Right renal cortex interstitium (tissue), 3 donors: ENCODE measurements around the gene PPM1M. TPM values are rescaled to one million over a fixed set of nuclear protein-coding genes. Genes with fewer than 3 reads are reported as not detected.

ENCODE experiments used
- DNase-seq, 3 donors: peaks; one replicate each; pipeline ENCODE4 v3.0.0-alpha.2; 2013; ENCODE audit warnings: low read depth in 3 of 3, low spot score in 2 of 3
- polyA plus RNA-seq, 3 donors: library from polyadenylated mRNA; unstranded; fragments of 120-200 nt; gene quantifications; one replicate each; pipeline ENCODE4 v1.2.1, GENCODE V29; 2013; ENCODE audit not compliant: insufficient read length in 3 of 3

Gene PPM1M
- polyA plus RNA-seq, 3 donors: 18.5 to 20.1 (median 18.7) TPM

GRCh38 chr3:52228751-52229291 lies 16.7 kb upstream of the PPM1M start:
- DNase-seq: no peak

DNA sequence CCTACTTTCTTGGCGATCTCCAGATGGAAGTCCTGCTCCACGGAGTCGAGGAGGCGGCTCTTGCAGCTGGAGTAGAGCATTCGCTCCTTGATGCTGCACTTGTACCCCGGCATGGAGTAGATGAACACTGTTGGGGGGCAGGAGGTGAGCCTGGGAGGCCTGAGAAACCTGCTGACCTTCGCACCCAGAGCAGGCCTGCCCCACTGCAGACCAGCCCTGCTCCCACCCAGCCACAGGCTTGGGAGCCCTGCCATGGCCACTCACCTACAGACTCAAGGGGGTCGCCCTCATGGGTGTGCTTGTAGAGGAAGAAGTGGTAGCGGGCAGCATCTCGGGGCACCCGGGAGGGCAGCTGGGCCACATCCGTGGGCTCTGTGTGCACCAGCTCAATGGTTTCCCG lies 15.9 kb upstream of the PPM1M start:
- no peak for DNase-seq

- DNase-seq: no peak
Measured at GRCh38 chr3:52230461-52230860, 15.1 kb upstream of the PPM1M start.

DNA sequence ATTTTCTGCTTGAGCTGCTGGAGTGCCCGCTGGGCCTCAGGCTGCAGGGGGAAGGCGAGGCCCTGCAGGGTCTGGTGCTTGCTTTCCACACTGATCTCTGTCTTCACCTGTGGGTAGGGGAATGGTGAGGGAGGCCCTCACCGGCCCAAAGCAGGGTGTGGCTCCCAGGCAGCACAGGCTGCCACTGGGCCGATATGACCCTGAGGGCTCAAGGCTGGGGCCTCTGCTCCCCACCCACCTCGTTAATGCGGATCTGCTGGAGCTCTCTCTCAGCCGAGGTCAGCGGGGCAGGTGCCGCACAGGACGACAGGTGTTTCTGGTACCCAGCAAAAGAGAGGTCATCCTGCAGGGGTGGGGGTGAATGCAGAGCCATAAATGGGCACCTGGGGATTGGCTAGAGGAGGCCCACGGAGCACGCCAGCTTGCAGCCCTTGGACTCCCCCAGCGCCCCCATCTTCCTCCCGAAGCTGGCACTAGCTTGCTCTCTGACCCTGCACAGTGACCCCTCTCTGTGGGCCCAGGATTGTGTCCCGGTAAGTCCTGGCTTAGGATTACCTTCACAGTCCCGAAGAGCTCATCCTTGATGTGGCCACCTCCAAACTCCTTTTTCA lies 14.6 kb upstream of the PPM1M start:
- DNase-seq: no peak

DNA sequence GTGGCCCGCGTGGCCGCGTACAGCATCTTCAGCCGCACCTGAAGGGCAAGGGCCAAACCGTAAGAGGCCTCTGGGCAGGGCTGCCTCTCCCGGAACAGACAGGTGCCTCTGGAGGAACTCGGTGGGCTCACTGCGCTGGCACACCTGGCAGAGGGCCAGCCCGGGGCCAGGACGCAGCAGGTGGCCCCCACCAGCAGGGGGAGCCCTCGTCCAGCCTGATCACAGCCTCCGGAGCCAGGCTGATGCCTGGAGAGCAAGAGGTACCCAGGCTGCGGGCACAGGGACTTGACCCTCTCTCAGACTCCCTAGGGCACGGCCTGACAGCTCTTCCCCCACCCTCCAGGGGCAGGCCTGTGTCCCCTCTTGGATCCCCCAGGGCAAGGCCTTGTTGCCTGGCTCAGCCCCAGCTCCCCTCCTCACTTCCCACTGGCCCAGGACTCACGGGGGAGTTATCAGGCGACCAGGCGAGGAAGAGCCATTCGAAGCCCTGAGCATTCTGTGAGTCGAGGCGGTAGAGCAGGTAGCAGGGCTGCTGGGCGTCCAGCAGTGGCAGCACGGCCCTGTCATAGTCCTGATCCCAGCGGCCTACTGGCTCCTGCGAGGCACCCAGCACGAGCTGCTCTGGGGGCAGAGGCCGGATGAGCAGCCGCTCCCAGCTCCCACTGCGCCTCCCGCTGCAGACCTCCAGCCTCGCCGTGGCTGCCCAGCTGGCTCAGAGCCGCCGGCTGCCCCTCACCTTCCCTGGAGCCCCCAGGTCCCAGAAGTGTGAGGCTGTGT lies 13.9 kb upstream of the PPM1M start:
- no peak for DNase-seq

DNA sequence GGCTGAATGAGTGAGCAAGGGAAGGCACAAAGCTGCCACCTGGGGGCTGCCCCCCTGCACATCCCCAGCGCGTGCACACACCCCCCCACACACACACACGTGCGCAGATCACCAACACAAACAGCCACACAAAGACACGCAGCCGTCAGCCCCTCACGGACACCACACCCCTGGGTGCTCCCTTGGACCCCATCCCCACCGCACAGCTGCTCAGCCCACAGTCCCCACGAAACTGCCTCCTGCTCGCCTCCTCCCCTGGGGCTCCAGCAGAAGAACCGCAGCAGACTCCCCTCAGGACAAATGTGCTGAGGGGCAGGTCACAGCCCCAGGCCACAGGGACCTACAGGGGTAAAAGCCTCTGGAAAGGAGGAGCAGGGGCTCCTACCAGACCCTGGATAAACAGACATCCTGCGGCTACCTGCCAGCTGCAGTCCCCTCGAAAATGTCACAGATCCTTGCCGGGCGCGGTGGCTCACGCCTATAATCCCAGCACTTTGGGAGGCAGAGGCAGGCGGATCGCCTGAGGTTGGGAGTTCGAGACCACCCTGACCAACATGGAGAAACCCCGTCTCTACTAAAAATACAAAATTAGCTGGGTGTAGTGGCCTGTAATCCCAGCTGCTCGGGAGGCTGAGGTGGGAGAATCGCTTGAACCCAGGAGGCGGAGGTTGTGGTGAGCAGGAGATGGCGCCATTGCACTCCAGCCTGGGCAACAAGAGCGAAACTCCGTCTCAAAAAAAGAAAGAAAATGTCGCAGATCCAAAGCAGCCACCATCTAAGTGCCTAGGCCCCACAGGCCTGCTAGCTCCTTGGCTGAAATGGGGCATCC lies 13.1 kb upstream of the PPM1M start:
- DNase-seq: no peak

DNA sequence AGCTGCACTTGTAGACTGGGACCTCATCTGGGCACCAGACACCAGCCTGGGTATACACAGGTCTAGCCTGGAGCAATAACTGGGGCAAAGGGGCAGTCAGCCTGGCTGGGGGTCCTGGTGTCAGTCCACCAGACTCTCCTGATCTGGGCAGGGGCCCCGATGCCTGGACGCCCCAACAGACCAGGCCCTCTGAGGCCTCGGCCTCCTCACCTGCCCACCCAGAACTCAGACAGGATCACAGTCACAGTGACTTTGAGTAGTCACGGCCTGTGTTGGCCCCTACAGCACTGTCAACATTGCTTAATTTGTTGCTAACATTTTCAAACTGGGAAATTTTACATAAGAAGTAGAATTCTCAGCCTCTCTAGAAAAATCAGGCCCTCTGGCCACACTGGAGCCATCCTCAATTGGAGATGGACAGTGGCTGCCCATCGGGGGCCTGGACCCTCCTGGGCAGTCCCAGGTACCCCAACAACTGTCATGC lies 12.4 kb upstream of the PPM1M start:
- DNase-seq: no peak

GRCh38 chr3:52233968-52234367 lies 11.6 kb upstream of the PPM1M start:
- DNase-seq: no peak

- no peak for DNase-seq
Measured at GRCh38 chr3:52234516-52235447, 10.8 kb upstream of the PPM1M start.

DNA sequence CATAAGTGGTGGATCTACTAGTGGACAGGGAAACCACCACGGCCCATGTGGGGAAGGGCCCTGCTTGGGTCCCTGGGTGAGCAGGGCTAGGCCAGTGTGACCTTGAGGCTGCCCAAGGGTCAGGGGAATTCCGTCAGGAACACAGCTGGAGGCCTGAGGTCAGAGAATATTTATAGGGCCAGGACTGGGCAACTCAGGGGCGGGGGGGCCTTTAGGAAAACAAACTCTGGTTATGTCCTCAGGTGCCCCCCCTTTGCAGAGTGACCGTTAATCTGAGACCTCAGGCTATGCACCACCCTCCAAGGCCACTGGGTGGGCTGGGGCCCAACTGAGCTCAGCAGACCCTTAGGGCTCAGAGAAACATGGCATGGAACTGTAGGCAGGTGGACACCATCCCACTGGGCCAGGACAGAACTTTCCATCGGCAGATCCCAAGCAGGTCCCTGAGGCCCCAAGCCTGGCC lies 9.1 kb upstream of the PPM1M start:
- no peak for DNase-seq

DNA sequence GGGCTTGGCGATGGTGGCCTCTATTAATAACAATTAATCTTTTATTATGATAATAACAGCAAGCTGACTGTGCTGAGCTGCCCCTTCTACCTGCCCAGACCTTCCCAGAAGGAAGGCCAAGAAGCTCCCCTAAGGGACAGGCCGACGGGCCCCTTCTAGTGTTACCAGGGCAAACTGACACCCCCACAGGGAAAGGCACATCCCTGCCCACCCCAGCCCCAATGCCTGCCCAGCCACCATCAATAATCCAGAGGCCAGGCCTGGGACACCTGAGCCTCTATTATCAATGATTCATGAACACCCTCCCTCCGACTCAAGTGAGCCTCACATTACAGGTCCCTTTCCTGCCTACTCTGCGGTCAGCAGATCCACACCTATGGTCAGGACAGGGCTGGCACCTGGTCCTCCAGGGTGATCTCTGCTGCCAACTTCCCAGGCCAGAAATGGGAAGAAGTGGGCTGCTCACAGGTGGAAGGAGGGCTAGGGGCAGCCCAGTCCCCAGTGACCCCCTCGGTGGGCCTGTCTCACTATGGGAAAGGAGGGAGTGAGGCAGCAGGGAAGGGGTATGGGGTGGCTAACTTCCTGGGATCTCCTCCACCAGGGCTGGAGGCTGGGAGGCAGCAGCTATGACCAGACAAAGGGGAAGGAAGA lies 8.4 kb upstream of the PPM1M start:
- DNase-seq: no peak

DNA sequence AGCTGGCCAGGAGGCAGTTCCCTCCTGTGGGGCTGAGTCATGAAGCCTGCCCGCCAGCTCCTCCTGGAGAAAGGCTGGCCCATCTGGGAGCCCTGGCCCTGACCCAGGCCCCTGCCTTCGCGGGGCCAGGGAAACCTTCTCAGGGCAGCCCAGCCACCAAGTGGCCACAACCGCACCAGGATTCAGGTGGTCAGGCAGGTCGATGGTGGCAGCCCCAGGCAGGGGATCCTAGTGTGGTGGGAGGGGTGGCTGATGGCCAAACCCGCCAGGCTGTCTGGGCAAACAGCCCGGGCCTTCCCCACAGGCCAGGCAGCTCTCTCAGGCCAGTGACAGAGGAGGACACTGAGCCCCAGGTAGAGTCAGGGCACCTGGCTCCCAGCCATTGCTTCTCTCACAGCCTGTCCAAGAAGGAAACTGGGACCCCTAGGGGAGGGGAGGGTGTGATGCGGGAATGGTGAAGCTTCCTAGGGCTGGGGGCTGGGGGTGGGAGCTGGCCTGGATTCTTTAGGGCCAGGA lies 7.8 kb upstream of the PPM1M start:
- no peak for DNase-seq

DNA sequence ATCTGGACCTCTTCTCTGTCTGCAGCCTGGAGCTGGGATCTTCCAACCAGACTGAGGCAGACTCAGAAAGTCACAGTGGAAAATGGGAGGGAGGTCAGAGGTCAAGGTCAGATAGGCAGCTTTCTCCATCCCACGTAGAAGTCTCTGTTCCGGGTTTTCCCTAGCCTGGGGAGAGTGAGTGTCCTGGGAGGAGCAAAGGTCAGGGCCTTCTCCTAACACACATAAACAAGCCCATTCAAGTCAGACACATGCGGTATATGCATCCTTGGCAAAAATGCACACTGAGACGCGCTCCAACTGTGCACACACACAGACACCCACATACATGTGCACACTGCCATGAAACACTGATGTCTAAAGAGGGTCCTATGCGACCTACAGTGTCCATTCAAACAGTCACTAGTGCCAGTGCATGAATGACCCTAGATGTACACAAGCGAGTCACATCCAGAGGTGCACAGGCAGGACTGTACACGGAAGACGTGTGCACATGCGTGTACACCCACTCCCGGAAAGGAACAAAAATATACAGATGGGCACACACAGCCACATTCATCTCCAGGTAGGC lies 7.3 kb upstream of the PPM1M start:
- no peak for DNase-seq

DNA sequence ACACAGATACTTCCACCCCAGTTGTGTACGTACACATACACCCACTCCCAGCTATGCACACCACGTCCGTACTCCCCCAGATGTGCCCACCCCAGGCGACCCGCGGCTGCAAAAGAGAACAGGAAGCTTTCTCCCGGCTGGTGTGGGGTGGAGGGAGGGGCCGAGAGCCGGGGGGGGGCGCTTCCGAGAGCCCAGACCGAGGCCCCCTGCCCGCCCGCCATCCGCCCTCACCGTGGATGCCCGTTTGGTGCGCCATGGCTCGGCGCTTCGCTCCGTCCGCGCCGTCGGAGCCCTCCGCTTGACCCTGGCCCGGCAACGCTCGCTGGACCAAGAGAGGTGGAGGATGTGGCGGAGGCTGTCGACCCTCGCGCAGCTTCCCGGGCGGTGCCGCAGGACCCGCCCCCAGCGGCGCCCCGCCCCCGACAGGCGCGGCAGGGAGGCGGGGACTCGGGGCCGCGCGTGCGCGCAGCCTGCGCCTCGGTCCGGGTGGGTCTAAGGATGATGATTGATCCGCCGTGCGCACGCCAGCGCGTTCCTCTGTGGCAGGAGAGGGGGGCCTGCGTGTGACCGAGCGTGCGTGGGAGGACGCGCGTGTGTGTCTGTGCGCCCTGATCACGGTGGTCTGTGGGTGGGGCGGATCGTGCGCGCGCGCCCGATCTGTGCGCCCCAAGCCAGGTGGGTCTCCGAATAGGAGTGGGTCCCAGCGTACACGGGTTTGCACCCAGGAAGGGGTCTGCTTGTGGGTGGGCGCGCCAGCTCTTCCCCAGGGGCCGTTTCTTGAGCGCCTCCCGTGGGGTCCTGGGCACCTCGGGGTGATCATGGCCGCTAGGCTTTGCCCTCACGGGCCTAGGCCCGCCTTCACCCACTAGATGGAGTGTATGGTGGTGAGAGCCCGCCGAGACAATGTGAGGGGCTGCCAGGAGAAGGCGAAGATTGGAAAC lies 6.5 kb upstream of the PPM1M start, which contains the start of gene TWF2:
Gene TWF2, minus strand, starts transcription at position 398 of the 941 bp plus-strand sequence. Its CDS starts 142 bp downstream, at position 256.
- DNase-seq: peak in 1 of 3 donors; percentile 69

DNA sequence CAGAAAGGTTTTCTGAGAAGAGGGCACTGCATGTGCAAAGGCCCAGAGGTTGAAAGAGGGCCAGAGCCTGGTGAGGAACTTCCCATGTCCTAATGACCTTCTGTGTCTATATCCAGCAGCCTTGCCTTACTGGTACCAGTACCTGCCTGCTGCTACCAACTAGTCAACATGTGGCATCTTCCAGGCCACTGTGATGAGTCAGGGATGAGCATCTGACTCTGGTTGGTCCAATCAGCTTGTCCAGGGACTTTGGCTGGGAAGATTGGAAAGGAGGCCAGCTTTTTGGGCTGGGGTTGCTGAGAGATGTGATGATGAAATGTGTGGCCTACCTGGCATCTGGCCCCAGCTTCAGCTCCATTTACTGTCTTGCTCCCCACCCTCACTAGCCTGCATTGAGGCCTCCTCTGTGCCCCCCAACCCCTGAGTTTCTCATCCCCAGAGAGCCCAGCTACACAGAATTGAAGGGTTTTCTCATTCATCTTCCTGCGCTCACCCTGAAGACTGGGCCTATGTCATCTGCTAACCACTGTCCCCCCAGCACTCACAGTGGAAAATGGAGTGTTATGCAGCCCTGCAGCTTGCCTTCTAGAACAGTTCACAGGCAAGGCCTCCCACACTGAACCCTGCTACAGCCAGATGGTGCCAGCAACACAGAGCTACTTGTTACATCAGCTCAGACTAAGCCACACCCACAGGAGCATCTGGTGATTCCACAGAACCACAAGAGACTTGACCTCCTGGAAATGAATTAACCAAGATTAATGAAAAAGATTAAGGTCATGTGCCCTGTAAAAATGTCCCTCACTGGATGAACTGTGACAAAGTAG lies 5.3 kb upstream of the PPM1M start:
- DNase-seq: no peak

DNA sequence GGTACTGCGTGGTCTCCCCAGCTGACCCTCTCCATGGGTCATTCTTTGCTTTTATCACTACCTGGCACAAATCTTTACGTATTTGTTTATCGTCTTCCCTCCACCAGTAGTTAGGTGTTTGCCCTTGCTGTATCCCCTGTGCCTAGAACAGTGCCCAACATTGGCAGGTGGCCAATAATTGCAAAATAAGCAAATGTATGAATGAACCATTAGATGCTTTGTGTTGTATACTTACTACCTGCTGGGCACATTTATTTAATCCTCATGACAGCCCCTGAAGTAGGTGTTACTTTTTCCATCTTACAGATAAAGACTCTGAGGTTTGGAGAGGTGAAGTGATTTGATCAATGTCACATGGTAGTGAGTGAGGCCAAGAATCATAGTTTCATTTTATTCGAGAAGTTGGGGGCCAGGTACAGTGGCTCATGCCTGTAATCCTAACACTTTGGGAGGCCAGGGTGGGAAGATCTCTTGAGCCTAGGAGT lies 4.6 kb upstream of the PPM1M start:
- no peak for DNase-seq

GRCh38 chr3:52242039-52242438 lies 3.5 kb upstream of the PPM1M start:
- DNase-seq: no peak
